Lower leg skin (tissue), 3 donors: Measurements from ENCODE around the gene BRF1.

Experiments
- CTCF ChIP-seq, 3 donors: fragments of 450-650 bp; IDR thresholded peaks; one replicate each; pipeline ENCODE4 v1.5.1; 2016; ENCODE audit warnings: antibody characterized with exemption in 3 of 3, mild to moderate bottlenecking in 3 of 3, moderate library complexity in 2 of 3
- POLR2A ChIP-seq, 2 donors: fragments of 450-650 bp; IDR thresholded peaks; one replicate each; pipeline ENCODE4 v1.6.1; 2016 to 2017; ENCODE audit warnings: antibody characterized with exemption in 2 of 2, mild to moderate bottlenecking in 1 of 2, moderate library complexity in 1 of 2

DNA sequence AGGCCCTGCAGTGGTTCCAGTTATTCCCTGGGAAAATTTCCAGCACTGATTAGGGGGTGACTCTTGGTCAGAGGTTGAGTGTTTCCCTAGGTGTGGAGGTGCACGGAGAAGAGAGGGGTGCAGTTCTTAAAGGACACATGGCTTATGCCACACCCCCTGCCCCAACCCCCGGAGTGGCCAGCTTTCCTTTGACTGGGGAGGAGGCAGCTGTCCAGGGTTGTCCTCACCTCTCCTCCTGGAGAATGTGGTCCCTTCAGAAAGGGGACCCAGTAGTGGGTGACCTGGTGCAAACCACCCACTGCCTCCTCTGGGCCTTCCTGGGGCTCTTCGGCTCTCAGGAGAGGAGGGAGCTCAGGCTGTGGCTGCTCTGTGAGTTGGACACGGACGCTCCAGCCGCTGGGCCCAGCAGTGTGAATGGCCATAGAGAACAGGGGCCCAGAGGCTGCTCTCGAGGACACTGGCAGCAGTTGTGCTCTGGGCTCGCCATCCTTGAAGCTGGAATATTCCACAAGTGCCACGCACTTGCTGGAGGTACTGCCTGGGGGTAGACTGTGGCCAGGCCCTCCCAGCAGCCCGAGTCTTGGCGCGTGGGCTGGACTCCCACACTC is 27.4 kb upstream of the BRF1 start:
- no peak for TF ChIP-seq CTCF (IDR thresholded peaks at IDR 0.05)
- TF ChIP-seq POLR2A (IDR thresholded peaks at IDR 0.05), result no peak
